Hematopoietic multipotent progenitor cell treated with erythropoietin and hydrocortisone succinate and interleukin-3 and kit ligand, for 17 days (in vitro differentiated cells): Measurements from ENCODE around the gene NUBPL.
"Not testable (repeated sequence)": the region's sequence is repeated elsewhere in the genome, so short reads cannot be mapped to it uniquely, and the experiment has no call there.

Source experiments
- DNase-seq: peaks from one replicate; pipeline ENCODE4 v3.0.0-alpha.2; 2015; ENCODE audit warnings: low spot score

NUBPL gene

GRCh38 chr14:31880935-31881334 is 319.7 kb downstream of the NUBPL start:
- DNase-seq = no peak

GRCh38 chr14:31881531-31882310 is 320.5 kb downstream of the NUBPL start:
- no peak for DNase-seq

GRCh38 chr14:31884238-31884637 is 323.0 kb downstream of the NUBPL start:
- DNase-seq = no peak

DNA sequence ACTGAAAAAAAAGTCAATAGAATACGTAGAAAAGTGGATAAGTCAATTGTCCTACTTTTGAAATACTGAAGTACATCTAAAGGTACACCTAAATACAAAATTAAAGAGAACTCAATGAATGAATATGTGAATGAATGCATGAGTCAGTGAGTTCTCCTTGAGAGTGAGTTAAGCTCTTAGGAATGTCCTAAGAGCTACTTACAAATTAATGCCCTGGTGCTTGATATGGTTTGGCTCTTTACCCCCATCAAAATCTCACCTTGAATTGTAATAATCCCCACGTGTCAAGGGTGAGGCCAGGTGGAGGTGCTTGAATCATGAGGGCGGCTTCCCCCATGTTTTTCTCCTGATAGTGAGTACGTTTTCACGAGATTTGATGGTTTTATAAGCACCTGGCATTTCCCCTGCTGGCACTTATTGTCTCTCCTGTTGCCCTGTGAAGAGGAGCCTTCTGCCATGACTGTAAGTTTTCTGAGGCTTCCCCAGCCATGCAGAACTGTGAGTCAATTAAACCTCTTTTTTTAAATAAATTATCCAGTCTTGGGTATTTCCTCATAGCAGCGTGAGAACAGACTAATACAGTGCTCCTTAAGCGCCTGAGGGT is 323.7 kb downstream of the NUBPL start:
- DNase-seq = no peak

GRCh38 chr14:31886156-31886835 is 325.1 kb downstream of the NUBPL start:
- no peak for DNase-seq

DNA sequence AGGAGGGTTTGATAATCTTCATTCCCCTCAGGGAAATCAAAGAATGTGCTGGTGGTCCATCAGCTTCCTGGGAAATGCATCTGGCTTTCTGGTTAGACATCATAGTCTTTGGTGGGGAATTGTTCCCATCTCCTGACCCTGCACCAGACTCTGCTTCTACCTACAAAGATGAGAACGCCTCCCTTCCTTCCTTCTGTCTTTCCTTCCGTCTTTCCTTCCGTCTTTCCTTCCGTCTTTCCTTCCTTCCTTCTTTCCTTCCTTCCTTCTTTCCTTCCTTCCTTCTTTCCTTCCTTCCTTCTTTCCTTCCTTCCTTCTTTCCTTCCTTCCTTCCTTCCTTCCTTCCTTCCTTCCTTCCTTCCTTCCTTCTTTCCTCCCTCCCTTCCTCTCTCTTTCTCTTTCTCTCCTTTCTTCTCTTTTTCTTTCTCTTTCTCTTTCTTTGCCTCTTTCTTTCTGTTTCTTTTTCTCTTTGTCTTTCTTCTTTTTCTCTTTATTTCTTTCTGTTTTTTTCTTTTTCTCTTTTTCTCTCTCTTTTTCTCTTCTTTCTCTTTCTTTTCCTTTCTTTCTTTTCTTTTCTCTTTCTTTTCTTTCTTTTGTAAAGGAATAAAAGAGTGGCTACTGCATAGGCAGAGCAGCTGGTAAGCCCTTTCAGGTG is 326.9 kb downstream of the NUBPL start:
- DNase-seq = no peak

DNA sequence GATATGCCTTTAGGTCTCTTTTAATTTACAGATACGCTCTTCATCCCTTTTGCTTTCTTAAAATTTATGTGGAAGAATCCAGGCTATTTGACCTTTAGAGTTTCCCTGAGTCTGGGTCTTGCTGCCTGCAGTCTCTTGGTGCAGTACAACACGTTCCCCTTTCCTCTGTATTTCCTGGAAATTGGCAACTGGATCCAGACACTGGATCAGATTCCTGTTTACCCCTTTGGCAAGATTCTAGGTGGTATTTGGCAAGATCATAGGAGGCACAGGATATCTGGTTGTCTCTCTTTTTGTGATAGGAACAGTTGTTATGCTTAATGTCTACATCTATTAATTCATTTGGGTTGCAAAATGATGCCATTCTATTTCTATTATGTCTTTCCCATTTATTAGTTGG is 328.1 kb downstream of the NUBPL start:
- DNase-seq = no peak

DNA sequence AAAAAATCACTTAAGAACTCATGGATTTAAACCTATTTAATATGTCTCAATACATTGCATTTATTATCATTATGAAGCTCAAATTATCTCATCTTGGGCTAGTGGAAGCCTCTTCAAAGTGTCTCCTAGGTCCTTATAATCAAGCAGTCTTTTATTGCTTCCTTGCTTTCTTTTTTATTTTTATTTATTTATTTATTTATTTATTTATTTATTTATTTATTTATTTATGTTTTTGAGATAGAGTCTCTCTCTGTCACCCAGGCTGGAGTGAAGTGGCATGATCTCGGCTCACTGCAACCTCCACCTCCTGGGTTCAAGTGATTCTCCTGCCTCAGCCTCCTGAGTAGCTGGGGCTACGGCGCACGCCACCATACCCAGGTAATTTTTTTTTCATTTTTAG is 329.0 kb downstream of the NUBPL start:
- not testable (repeated sequence) for DNase-seq

DNA sequence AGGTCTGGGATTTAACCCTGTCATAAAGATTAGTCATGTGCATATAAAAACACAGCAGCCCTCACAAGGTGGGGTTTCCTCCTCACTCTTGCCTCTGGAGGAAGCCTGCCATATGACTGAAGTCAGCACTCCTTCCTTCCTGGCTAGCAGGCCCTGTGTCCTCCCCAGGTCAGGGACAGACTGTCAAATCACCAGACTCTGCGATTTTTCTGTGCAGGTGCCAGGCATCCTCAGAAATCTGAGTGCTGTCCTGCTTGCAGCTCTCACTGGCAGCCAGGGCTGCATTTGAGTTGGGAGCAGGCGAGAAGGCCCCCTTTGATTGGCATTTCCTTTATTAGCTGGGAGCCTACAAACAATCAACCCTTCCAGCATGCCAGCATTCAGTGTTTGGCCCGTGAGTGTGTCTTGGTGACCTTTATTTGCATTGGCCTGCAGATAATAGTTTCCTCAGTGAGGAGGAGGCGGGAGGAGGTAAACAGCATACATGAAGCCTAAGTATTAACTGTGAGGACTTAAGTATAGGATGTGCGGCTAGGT is 332.1 kb downstream of the NUBPL start:
- DNase-seq = no peak

- no peak for DNase-seq
These were observed 333.1 kb downstream of the NUBPL start for GRCh38 chr14:31894351-31894750.

DNA sequence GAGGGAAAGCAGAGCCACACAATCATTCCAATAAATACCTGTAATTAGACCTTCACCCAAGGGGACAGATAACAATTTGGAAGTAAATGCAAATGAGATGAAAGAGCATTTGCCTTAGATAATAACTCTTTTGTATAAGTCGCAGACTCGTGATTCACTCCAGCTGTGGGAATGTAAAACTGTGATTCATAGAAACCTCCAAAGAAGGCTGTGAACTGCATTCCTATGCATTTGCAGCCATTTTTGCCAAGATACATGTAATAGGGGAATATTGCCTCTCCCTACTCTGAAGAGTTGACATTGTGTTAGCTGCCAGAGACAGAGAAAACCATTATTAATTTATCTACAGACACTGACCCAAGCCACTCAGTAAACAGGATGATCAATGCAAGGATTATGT is 334.0 kb downstream of the NUBPL start:
- no peak for DNase-seq

- DNase-seq = no peak
These were observed 334.4 kb downstream of the NUBPL start for GRCh38 chr14:31895646-31896045.

DNA sequence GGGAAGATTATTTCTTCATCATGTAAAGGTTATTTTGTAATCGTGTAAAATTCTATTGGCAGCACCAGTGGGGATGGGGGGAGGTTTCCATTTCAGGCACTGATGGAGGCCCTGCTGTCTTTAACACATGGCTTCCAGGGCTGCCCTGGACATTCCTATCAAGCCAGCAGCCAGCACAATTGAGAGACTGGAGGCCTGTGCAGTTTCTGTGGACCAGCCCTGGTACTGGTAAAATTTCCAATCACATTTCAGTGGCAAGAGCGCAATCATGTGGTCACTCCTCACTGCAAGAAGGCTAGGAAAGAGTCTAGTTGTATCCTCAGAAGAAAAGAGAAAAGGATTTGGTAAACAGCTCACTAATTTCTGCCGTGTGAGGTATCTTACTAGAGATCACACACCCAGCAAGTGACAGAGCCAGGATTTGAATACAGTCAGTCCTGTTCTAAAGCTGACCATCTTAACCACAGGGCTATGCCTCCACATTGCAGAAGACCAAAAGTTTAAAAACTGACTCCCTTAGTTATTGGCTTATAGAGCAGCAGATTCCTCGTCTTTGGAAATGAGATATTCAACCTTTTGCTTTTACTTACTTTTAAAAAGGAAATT is 336.5 kb downstream of the NUBPL start:
- DNase-seq = no peak

GRCh38 chr14:31898838-31899528 is 337.8 kb downstream of the NUBPL start:
- no peak for DNase-seq

- DNase-seq = no peak
These were observed 340.8 kb downstream of the NUBPL start for GRCh38 chr14:31902002-31902401.

- no peak for DNase-seq
These were observed 341.9 kb downstream of the NUBPL start for GRCh38 chr14:31902945-31903646.

DNA sequence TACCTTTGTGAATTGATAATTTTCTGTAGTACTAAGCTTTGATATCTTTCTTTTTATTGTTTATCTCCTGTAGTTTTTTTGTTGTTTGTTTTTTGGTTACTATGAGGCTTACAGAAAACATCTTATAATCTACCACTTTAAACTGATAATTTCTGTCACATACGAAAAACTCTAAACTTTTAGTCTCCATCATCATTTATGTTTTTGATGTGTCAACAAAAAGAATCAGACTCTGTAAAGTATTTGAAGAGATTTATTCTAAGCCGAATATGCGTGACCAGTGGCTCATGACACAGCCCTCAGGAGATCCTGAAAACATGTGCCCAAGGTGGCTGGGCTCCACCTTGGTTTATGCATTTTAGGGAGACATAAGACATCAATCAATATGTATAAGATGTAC is 348.8 kb downstream of the NUBPL start:
- no peak for DNase-seq
